Fibroblast of lung (primary cell): Measurements from ENCODE around the gene CROCC. TPM values are rescaled to one million over a fixed set of nuclear protein-coding genes. Genes with fewer than 3 reads are reported as not detected.
"Not testable (repeated sequence)": the region's sequence is repeated elsewhere in the genome, so short reads cannot be mapped to it uniquely, and the experiment has no call there.

Experiments
- DNase-seq, 2 donors: peaks; one replicate each; pipeline versions ENCODE4 v3.0.0 to v3.0.0-alpha.2; 2010; ENCODE audit warnings: low read depth in 2 of 2
- H2AFZ ChIP-seq: 2 replicates; pipeline ENCODE4 v1.5.1; 2012; ENCODE audit warnings: low read length, control low read depth, inconsistent platforms
- H3K27ac ChIP-seq: 2 replicates; pipeline ENCODE4 v1.5.1; 2011; ENCODE audit warnings: low read length, control low read depth; ENCODE audit not compliant: insufficient read depth
- H3K27me3 ChIP-seq: 2 replicates; pipeline ENCODE4 v1.5.1; 2011; ENCODE audit warnings: mild to moderate bottlenecking, low read length; ENCODE audit not compliant: control insufficient read depth, insufficient read depth
- H3K36me3 ChIP-seq: 2 replicates; pipeline ENCODE4 v1.5.1; 2011; ENCODE audit warnings: low read length; ENCODE audit not compliant: control insufficient read depth, insufficient read depth
- H3K4me1 ChIP-seq: 2 replicates; pipeline ENCODE4 v1.5.1; 2011; ENCODE audit warnings: low read length; ENCODE audit not compliant: control insufficient read depth, insufficient read depth; ENCODE audit errors: extremely low read depth
- H3K4me2 ChIP-seq: 2 replicates; pipeline ENCODE4 v1.5.1; 2011; ENCODE audit warnings: low read length, control low read depth; ENCODE audit not compliant: insufficient read depth; ENCODE audit errors: extremely low read depth
- H3K4me3 ChIP-seq, 4 experiments: fragments of 200-600 bp in 1 of 4; sonication (generic) in 1 of 4; replicated peaks in 1 of 4; 2 replicates each; pipeline ENCODE4 v1.5.1; 2011 to 2016; ENCODE audit warnings: low read length in 4 of 4, low read depth in 3 of 4, mild to moderate bottlenecking in 3 of 4, control low read depth in 2 of 4, inconsistent platforms in 1 of 4, mixed read lengths in 1 of 4; ENCODE audit not compliant: insufficient read depth in 1 of 4; ENCODE audit errors: control extremely low read depth in 1 of 4
- H3K79me2 ChIP-seq: 2 replicates; pipeline ENCODE4 v1.5.1; 2012; ENCODE audit warnings: mild to moderate bottlenecking, low read length, inconsistent platforms; ENCODE audit not compliant: control insufficient read depth, insufficient read depth
- H3K9ac ChIP-seq: 2 replicates; pipeline ENCODE4 v1.5.1; 2011; ENCODE audit warnings: mild to moderate bottlenecking, low read length, control low read depth; ENCODE audit not compliant: insufficient read depth
- H3K9me3 ChIP-seq: 2 replicates; pipeline ENCODE4 v1.5.1; 2012; ENCODE audit warnings: low read depth, low read length; ENCODE audit not compliant: control insufficient read depth, insufficient read depth
- H4K20me1 ChIP-seq: 2 replicates; pipeline ENCODE4 v1.5.1; 2011; ENCODE audit warnings: low read length; ENCODE audit not compliant: control insufficient read depth, insufficient read depth; ENCODE audit errors: extremely low read depth
- CTCF ChIP-seq, 2 donors: IDR thresholded peaks in 1 of 2; conservative IDR thresholded peaks in 1 of 2; 1 replicate in 1 of 2; 2 replicates in 1 of 2; pipeline ENCODE4 v1.5.1; 2011 to 2012; ENCODE audit warnings: low read length in 2 of 2, control low read depth in 1 of 2, inconsistent platforms in 1 of 2, low read depth in 1 of 2, mild to moderate bottlenecking in 1 of 2
- EZH2 ChIP-seq: IDR thresholded peaks from 2 replicates; pipeline ENCODE4 v1.5.1; 2012; ENCODE audit warnings: low read length, control low read depth, mild to moderate bottlenecking; ENCODE audit errors: missing control alignments
- polyA plus RNA-seq, 2 donors: library from polyadenylated mRNA; depleted of rRNA in 1 of 2; stranded (reverse) in 1 of 2; unstranded in 1 of 2; fragments of >200 nt; gene quantifications; 2 replicates each; pipeline ENCODE4 v1.2.1, GENCODE V29; 2011 to 2012; ENCODE audit warnings: missing spikeins in 1 of 2
- total RNA-seq: library from RNA; depleted of rRNA; stranded (reverse); fragments of >200 nt; gene quantifications from 2 replicates; pipeline ENCODE4 v1.2.1, GENCODE V29; 2014

The CROCC gene
- total and polyA plus RNA-seq, 2 donors (not counting 1 experiment from before 2014, with no cell fraction given), result 3.8 to 20.3 TPM

GRCh38 chr1:16912742-16913141 lies 9.0 kb upstream of the CROCC start:
- not testable (repeated sequence) for H3K9ac ChIP-seq, H3K4me1 ChIP-seq, H2AFZ ChIP-seq, H3K36me3 ChIP-seq, H4K20me1 ChIP-seq, H3K27ac ChIP-seq, H3K9me3 ChIP-seq, H3K4me3 ChIP-seq, H3K4me2 ChIP-seq, DNase-seq, H3K27me3 ChIP-seq, H3K79me2 ChIP-seq

- Histone ChIP-seq H3K9me3 (no peaks in the 10 kb centered on the region), H3K4me3 (peak overlapping the region; percentile 54 to 66 (median 62)), H3K27me3 (no peaks in the 10 kb centered on the region), H3K79me2 (no peaks in the 10 kb centered on the region), H3K9ac (peak overlapping the region; percentile 52), H3K4me1 (peaks cover 6% of the 10 kb centered on the region), H3K36me3 (no peaks in the 10 kb centered on the region), H2AFZ (peak overlapping the region; percentile 97), H4K20me1 (no peaks in the 10 kb centered on the region), H3K4me2 (peak overlapping the region; percentile 99), H3K27ac (peak overlapping the region; percentile 45)
- TF ChIP-seq CTCF (conservative IDR thresholded peaks at IDR 0.05 in 1 of 2, IDR thresholded peaks at IDR 0.05 in 1 of 2; ENCODE audit: low read depth in 1 of 2, low read length in 2 of 2), result no peak
- no peak for TF ChIP-seq EZH2
- DNase-seq, result no peak
Observed at GRCh38 chr1:16913181-16913832, 8.4 kb upstream of the CROCC start.

- H3K9ac ChIP-seq, result peak overlapping the region; percentile 70
- H3K36me3 ChIP-seq, result no peaks in the 10 kb centered on the region
- peaks cover 6% of the 10 kb centered on the region for H3K4me1 ChIP-seq
- no peaks in the 10 kb centered on the region for H3K9me3 ChIP-seq
- H2AFZ ChIP-seq, result peak overlapping the region; percentile 97
- no peak overlapping the region for H3K27ac ChIP-seq
- peak; percentile 90 to 91 for DNase-seq
- no peak for TF ChIP-seq EZH2
- TF ChIP-seq CTCF (conservative IDR thresholded peaks at IDR 0.05 in 1 of 2, IDR thresholded peaks at IDR 0.05 in 1 of 2; ENCODE audit: low read depth in 1 of 2, low read length in 2 of 2), result no peak
- no peaks in the 10 kb centered on the region for H4K20me1 ChIP-seq
- H3K4me3 ChIP-seq, result peak overlapping the region; percentile 54 to 75 (median 64)
- no peaks in the 10 kb centered on the region for H3K27me3 ChIP-seq
- H3K4me2 ChIP-seq, result peak overlapping the region; percentile 99
- H3K79me2 ChIP-seq, result no peaks in the 10 kb centered on the region
Observed at GRCh38 chr1:16913833-16914662, 7.7 kb upstream of the CROCC start.

- not testable (repeated sequence) for DNase-seq, H4K20me1 ChIP-seq
- H3K4me2 ChIP-seq, result peak overlapping the region; percentile 81
Observed at GRCh38 chr1:16914928-16915626, 6.7 kb upstream of the CROCC start.

More at GRCh38 chr1:16914928-16915626, 6.7 kb upstream of the CROCC start:
- not testable (repeated sequence) for H3K9ac ChIP-seq, H3K9me3 ChIP-seq, H3K27ac ChIP-seq, H3K79me2 ChIP-seq, H3K36me3 ChIP-seq, H2AFZ ChIP-seq, H3K4me1 ChIP-seq, H3K27me3 ChIP-seq
- peak overlapping the region in 2 of 4 experiments; percentile 47 to 75 for H3K4me3 ChIP-seq
